CD4-positive, alpha-beta T cell treated with Interferon alpha-2 for 1 hour (primary cell): ENCODE data around the gene EMC10.
"Not testable (repeated sequence)": the region's sequence is repeated elsewhere in the genome, so short reads cannot be mapped to it uniquely, and the experiment has no call there.

Experiments
- DNase-seq, 2 donors: peaks; one replicate each; pipeline ENCODE4 v3.0.0-alpha.2; 2020 to 2022

Gene EMC10

DNA sequence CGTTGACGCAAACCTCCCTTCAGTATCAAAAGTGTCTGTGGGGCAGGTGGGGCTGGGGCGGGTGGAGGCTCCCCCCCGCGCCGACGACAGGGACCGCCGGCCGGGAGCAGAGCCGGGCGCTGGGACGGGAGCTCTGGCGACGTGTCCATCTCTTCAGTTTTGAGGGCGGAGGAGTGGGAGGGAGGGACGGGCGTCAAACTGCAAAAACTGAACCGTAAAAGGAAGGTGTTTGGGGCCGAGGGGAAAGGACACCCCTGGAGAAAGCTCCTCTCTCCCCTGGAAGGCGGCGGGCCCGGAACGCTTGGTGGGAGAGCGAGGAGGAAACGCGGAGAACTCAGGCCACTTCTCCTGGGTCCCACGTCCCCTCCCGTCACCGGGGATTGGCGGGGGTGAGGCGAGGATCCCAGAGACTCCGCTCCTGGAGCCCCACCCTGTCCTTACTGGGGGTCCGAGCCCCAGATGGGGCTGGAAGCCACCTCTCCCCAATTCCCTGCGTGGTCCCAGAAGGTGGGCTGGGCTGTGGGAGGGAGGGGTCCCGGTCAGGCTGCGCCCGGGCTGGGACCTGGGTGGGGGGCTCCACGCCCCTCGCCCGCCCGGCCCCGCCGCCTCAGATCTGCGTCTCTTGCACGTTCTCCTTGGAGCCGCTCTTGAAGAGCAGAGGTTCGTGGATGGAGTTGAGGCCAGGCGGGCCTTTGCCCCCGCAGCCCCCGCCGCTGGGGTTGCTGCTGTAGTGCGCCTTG, 40.8 kb downstream of the EMC10 start:
- no peak for DNase-seq

DNA sequence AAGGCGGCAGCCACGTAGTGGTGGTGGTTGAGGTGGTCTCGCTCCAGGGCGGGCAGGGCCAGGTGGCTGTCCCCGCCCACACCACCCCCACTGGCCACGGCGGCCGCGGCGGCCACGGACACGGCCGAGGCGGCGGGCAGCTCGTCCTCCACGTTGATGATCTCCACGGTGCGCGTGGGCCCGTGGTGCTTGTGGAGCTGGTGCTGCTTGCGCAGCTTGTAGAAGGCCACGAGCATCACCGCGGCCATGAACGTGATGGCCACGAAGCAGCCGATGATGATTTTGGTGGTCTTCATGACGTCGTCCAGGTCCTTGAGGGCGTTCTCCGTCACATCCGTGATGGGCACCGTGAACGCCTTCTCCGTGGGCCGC, 41.4 kb downstream of the EMC10 start:
- no peak for DNase-seq

DNA sequence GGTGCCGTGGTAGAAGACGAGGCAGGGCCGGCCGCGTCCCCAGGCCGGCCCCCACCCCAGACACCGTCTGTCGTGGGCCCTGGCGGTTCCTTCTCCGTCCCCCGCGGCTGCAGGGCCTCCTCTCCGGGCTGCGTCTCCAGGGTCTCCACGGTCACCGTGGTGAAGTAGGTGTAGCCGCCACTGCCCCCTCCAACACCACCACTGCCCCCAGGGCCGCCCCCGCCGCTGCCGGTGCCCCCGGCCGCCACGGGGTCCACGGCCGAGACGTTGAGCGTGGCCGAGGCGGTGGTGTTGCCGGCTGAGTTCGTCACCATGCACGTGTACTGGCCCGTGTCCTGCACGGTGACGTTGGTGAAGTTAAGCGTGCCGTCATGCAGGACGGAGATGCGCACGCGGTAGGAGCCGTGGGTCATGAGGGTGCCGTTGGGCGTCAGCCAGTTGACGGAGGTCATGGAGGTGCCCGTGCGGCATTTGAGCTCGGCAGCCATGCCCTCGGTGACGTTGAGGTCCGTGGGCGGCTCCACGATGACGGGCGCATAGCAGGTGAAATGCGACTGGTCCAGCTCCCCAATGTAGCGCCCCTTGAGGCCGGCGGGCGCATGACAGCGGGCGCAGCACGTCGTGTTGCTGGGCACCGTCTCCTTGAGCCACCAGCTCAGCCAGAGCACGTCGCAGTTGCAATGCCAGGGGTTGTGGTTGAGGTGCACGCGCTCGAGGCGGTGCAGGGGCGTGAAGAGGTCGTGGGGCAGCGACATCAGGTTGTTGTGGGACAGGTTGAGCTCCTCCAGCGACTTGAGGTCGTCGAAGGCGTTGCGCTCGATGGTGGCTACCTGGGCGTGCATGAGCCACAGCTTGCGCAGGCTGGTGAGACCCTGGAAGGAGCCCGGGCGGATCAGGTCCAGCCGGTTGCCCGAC, 42.0 kb downstream of the EMC10 start:
- no peak for DNase-seq

DNA sequence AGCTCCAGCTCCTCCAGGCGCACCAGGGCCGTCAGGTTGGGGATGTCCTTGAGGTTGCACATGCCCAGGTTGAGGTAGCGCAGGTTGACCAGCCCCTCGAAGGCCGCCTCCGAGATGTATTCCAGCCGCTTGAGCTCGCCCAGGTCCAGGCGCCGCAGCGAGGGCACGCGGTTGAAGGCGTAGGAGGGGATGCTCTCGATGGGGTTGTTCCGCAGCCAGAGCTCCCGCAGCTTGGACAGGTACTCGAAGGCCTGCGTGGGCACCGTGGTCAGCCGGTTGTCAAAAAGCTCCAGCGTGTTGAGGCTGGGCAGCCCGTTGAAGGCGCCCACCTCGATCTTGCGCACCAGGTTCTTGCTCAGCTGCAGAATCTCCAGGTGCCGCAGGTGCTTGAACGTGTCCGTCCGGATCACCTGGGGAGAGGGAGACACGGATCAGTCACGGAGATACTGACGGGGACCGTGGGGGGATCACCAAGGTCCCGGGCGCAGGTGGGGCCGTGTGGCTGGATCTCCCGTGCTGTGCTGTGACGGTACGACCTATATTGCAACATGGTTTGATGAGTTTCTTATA, 42.8 kb downstream of the EMC10 start:
- DNase-seq = no peak

DNA sequence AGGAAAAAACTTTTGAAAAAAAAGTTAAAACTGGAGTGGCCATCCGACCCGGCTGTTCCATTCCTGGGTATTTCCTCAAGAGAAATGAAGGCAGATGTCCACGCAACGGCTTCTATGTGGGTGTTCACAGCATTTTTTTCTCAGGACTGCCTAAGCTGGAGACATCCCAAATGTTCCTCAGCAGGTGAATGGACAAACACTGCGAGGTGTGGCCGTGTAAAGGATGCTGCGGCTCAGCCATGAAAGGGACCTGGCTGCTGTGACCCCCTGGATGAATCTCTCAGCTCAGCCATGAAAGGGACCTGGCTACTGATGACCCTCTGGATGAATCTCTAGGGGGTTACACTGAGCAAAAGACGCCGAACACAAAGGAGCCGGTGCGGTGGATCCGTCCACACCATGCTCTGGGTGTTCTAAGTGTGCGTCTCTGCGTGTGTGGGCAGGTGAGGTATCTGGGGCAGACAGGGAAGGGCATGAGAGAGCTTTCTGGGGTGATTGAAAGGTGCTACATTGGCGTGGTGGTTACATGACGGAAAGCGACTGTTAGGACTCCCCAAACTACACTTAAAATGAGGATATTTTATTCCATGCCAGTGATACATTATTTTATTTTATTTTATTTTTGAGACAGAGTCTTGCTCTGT, 44.6 kb downstream of the EMC10 start:
- DNase-seq = no peak

DNA sequence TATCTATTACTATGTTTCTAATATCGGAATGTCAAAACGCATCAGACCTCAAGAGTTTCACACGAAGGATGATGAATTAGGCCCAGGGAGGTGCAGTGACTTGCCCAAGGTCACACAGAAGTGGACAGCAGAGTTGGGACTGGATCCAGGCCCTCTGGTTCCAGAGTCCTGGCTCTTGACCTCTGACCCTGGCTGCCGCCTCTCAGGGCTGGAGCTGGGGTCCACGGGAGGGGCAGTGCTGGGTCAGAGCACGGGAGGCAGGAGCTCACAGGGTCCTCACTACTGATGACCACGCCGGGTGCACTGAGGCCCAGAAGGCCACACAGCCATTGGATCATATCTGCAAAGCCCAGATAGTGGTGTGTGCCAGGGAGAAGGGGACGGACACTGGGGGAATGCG, 46.6 kb downstream of the EMC10 start:
- no peak for DNase-seq

DNA sequence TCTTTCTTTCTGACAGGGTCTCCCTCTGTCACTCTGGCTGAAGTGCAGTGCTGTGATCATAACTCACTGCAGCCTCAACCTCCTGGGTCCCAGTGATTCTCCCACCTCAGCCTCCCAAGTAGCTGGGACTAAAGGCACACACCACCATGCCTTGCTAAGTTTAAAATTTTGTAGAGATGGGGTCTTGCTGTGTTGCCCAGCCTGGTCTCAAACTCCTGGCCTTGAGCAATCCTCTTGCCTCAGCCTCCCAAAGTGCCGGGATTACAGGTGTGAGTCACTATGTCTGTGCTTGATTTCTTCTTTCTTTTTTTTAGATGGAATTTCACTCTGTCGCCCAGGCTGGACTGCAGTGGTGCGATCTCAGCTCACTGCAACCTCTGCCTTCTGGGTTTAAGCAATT, 51.7 kb downstream of the EMC10 start:
- not testable (repeated sequence) for DNase-seq

DNA sequence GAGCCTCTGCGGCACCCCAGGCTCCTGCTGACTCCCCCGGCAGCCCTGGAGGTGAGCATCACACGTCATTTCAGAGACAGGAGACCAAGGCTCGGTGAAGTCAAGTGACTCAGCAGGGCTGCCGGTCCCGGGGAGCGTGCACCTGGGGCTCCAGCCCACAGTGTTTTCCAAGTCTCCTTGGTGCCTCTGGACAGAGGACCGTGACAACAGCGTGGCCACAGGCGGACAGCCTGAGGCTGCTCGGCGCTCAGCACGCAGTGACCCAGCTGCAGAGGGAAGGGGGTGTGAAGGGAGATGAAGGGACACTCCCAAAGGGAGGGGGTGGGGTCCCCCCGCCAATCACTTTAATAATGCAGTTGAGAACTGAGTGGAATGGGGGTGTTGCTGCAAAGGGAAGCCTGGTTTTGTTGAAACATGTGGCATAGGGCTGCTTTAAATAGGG, 54.9 kb downstream of the EMC10 start:
- no peak for DNase-seq

DNA sequence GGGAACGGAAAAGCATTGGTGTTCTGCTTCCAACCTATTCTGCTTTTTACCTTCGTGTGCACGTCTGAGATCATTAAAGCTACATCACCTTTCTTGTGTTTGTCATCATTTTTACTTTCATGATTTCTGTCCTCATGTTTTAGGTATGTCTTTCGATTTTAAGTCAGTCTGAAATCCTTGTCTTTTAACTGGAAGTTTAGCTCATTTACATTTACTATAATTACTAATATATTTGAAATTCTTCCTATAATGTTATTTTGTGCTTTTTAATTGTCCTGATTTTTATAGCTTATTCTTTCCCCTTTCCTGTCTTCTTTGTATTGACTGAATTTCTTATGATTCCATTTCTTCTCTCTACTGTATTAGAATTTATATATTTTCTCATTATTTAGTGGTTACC, 56.6 kb downstream of the EMC10 start:
- no peak for DNase-seq

DNA sequence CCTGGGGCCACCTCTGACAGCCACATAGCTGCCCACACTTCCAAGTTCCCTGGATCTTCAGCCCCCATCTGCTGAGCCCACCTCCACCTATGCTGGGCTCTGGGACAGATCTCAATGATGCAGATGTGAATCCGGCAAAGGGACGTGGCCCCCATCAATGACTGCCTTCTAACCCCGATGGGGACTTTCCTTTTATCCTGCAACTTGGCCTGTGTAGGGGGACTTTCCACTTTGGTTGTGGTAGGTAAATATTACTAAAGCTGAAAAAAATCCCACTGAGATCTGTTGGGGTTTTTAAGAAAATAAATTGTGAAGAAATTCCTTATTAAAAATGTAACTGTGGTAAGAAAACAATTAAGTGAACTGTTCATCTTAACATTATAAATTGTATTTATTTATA, 58.2 kb downstream of the EMC10 start:
- DNase-seq = no peak

DNA sequence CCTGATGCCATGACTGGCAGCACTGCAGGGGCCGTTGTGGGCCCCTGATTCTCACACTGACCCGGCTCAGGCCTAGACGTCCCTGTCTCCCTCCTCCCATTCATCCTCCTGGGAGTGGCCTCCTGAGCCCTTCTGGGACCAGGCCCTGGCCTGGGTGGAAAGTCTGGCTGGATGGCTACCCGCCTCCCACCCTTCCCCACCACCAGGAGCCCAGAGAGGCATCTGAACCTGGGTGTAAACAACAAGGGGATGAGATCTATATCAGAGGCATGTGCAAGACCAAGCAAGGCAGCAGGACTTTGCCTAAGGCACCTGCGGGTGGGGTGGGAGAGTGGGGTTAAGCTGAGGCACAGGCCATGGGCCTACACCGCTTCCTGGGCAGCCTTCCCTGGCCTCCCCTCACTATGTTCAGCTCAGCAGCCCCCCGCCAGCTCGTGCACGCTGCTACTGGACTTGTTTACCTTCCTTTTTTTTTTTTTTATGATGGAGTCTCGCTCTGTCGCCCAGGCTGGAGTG, 59.4 kb downstream of the EMC10 start:
- DNase-seq = no peak

DNA sequence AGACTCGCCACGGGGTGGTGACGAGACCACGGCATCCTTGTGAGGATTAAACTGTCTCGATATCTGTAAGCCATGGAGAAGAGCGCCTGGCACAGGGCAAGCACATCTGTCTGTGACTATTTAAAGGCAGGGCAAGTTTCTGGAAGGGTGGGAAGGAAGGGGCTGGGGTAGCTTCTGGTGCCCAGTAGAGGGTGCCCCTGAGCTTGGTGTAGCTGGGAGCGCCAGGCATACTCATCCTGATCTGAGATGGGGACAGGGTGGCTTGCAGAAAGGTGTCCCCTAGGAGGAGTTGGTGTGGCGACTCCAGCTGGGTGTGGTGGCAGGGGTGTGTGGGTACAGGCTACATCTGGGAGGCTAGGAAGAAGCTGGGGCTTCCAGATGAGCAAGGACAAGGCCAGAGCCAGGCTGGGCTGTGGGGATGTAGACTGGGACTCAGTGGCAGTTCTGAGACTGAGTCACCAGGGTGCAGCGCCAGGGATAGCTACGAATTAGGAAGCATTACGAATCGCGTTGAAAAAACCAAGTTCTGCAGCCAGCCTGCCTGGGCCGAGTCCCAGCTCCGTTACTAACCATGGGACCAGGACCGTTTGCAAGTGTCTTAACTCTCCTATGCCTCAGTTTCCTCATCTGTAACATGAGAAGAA, 60.5 kb downstream of the EMC10 start:
- no peak for DNase-seq

DNA sequence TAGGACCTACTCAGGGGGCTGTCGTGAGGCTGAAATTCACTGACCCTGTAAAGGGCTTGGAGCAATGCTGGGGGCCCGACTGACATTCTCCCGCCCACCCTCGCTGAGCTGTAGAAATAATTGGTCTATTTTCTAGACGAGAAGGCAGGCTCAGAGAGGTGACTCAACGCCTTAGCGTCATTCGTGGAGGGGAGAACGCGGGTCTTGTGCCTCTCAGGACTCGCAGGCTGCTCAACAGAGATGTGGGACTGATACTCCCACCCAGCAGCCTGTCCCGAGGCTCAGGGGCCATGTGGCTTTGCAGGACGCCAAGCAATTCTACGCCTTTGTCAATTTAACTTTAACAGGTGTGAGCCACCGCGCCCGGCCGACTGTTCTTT, 61.0 kb downstream of the EMC10 start:
- DNase-seq = no peak

DNA sequence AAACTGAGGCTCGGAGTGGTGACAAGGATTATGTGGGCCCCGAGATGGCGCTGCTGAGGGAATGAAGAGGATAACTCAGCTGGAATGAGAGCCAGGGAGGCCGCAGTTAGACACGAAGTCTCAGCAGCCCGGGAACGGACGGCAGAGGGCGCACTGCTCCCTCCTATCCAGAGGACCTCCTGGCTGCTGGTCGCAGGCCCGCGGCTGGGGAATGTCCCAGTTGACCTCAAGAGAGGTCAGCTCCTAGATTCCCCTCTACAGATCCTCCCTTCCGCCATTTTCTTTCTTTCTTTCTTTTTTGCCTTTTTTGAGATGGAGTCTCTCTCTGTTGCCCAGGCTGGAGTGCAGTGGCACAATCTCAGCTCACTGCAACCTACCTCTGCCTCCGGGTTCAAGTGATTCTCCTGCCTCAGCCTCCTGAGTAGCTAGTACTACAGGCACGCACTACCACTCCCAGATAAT, 61.5 kb downstream of the EMC10 start:
- DNase-seq = peak; percentile 48 to 56
